ENCODE measurements around the gene ZCCHC14.
A peak's percentile ranks its signal among the peaks of the same experiment; 100 is the strongest.

Gene ZCCHC14

GRCh38 chr16:87463722-87464690 is 28.8 kb downstream of the ZCCHC14 start:
- peak overlapping the region; percentile 3 for H3K4me3 ChIP-seq (ENCODE audit: control insufficient read depth, low read depth, low read length)
- DNase-seq (ENCODE audit: low read depth): peak; percentile 29
- TF ChIP-seq, protein P1, sequence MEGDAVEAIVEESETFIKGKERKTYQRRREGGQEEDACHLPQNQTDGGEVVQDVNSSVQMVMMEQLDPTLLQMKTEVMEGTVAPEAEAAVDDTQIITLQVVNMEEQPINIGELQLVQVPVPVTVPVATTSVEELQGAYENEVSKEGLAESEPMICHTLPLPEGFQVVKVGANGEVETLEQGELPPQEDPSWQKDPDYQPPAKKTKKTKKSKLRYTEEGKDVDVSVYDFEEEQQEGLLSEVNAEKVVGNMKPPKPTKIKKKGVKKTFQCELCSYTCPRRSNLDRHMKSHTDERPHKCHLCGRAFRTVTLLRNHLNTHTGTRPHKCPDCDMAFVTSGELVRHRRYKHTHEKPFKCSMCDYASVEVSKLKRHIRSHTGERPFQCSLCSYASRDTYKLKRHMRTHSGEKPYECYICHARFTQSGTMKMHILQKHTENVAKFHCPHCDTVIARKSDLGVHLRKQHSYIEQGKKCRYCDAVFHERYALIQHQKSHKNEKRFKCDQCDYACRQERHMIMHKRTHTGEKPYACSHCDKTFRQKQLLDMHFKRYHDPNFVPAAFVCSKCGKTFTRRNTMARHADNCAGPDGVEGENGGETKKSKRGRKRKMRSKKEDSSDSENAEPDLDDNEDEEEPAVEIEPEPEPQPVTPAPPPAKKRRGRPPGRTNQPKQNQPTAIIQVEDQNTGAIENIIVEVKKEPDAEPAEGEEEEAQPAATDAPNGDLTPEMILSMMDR (IDR thresholded peaks at IDR 0.05; ENCODE audit: control insufficient read depth, insufficient read depth, low read depth, low read length, missing control alignments): no peak

GRCh38 chr16:87461466-87461991 is 31.3 kb downstream of the ZCCHC14 start:
- H3K4me3 ChIP-seq (ENCODE audit: control insufficient read depth, low read depth, low read length): no peak overlapping the region
- TF ChIP-seq, protein P1 (IDR thresholded peaks at IDR 0.05; ENCODE audit: control insufficient read depth, insufficient read depth, low read depth, low read length, missing control alignments): no peak
- no peak for DNase-seq (ENCODE audit: low read depth)

GRCh38 chr16:87460936-87461335 is 31.9 kb downstream of the ZCCHC14 start:
- TF ChIP-seq, protein P1 (IDR thresholded peaks at IDR 0.05; ENCODE audit: control insufficient read depth, insufficient read depth, low read depth, low read length, missing control alignments): no peak
- H3K4me3 ChIP-seq (ENCODE audit: control insufficient read depth, low read depth, low read length): no peak overlapping the region
- DNase-seq (ENCODE audit: low read depth): no peak

GRCh38 chr16:87459833-87460232 is 33.0 kb downstream of the ZCCHC14 start:
- no peak overlapping the region for H3K4me3 ChIP-seq (ENCODE audit: control insufficient read depth, low read depth, low read length)
- no peak for DNase-seq (ENCODE audit: low read depth)
- TF ChIP-seq, protein P1 (IDR thresholded peaks at IDR 0.05; ENCODE audit: control insufficient read depth, insufficient read depth, low read depth, low read length, missing control alignments): no peak

- no peak overlapping the region for H3K4me3 ChIP-seq (ENCODE audit: control insufficient read depth, low read depth, low read length)
- no peak for DNase-seq (ENCODE audit: low read depth)
- TF ChIP-seq, protein P1 (IDR thresholded peaks at IDR 0.05; ENCODE audit: control insufficient read depth, insufficient read depth, low read depth, low read length, missing control alignments): no peak
Measured at GRCh38 chr16:87459027-87459426, 33.8 kb downstream of the ZCCHC14 start.

- no peak for DNase-seq (ENCODE audit: low read depth)
- H3K4me3 ChIP-seq (ENCODE audit: control insufficient read depth, low read depth, low read length): no peak overlapping the region
- TF ChIP-seq, protein P1 (IDR thresholded peaks at IDR 0.05; ENCODE audit: control insufficient read depth, insufficient read depth, low read depth, low read length, missing control alignments): no peak
Measured at GRCh38 chr16:87458424-87458915, 34.4 kb downstream of the ZCCHC14 start.

Data from AG09309 (cell line).